Progenitor cell of endocrine pancreas (in vitro differentiated cells): ENCODE measurements around the gene ALKBH2. TPM values are rescaled to one million over a fixed set of nuclear protein-coding genes. Genes with fewer than 3 reads are reported as not detected.

Experiments used
- DNase-seq: peaks from one replicate; pipeline ENCODE4 v3.0.0; 2021; ENCODE audit warnings: low spot score; ENCODE audit not compliant: unreplicated experiment
- H3K27ac Mint-ChIP-seq: 2 replicates; pipeline ENCODE4 v1.8.0; 2021; ENCODE audit warnings: mild to moderate bottlenecking, moderate library complexity, mixed read lengths
- H3K27me3 Mint-ChIP-seq: 2 replicates; pipeline ENCODE4 v1.8.0; 2021; ENCODE audit warnings: mixed read lengths
- H3K36me3 Mint-ChIP-seq: 2 replicates; pipeline ENCODE4 v1.8.0; 2022; ENCODE audit warnings: mixed read lengths; ENCODE audit not compliant: insufficient read depth
- H3K4me1 Mint-ChIP-seq: 2 replicates; pipeline ENCODE4 v1.8.0; 2021; ENCODE audit warnings: low read depth, mixed read lengths
- H3K4me3 Mint-ChIP-seq: 2 replicates; pipeline ENCODE4 v1.8.0; 2021; ENCODE audit warnings: low read depth, mild to moderate bottlenecking, moderate library complexity, mixed read lengths
- H3K9me3 Mint-ChIP-seq: 2 replicates; pipeline ENCODE4 v1.8.0; 2021; ENCODE audit warnings: low read depth, mixed read lengths
- CTCF ChIP-seq: fragments of 200-600 bp; sonication (generic); IDR thresholded peaks from one replicate; pipeline ENCODE4 v1.5.0; 2021; ENCODE audit warnings: antibody characterized with exemption, mild to moderate bottlenecking; ENCODE audit not compliant: unreplicated experiment
- total RNA-seq: library from RNA; stranded (reverse); gene quantifications from 2 replicates; pipeline ENCODE4 v1.2.1, GENCODE V29; 2021

ALKBH2 gene
- total RNA-seq, 1 donor from 2014 or later, result 22.0 TPM

GRCh38 chr12:109113661-109114321, 20.5 kb upstream of the ALKBH2 start:
- Mint-ChIP-seq H3K27ac (peak overlapping the region; percentile 56), H3K36me3 (peaks cover 5% of the 10 kb centered on the region), H3K4me3 (no peak overlapping the region), H3K4me1 (peaks cover 36% of the 10 kb centered on the region), H3K9me3 (no peaks in the 10 kb centered on the region), H3K27me3 (no peaks in the 10 kb centered on the region)
- TF ChIP-seq CTCF, result no peak
- DNase-seq, result no peak

- no peak for TF ChIP-seq CTCF
- H3K4me3 Mint-ChIP-seq, result peak overlapping the region; percentile 19
- DNase-seq, result no peak
- peak overlapping the region; percentile 87 for H3K27ac Mint-ChIP-seq
- peaks cover 7% of the 10 kb centered on the region for H3K36me3 Mint-ChIP-seq
- H3K27me3 Mint-ChIP-seq, result no peaks in the 10 kb centered on the region
- H3K9me3 Mint-ChIP-seq, result no peaks in the 10 kb centered on the region
- H3K4me1 Mint-ChIP-seq, result peaks cover 36% of the 10 kb centered on the region
Observed at GRCh38 chr12:109112720-109113465, 19.6 kb upstream of the ALKBH2 start.

- TF ChIP-seq CTCF, result no peak
- H3K27me3 Mint-ChIP-seq, result no peaks in the 10 kb centered on the region
- H3K4me3 Mint-ChIP-seq, result peak overlapping the region; percentile 53
- H3K4me1 Mint-ChIP-seq, result peaks cover 26% of the 10 kb centered on the region
- H3K9me3 Mint-ChIP-seq, result no peaks in the 10 kb centered on the region
- peak overlapping the region; percentile 94 for H3K27ac Mint-ChIP-seq
- H3K36me3 Mint-ChIP-seq, result peaks cover 13% of the 10 kb centered on the region
- DNase-seq, result peak; percentile 47
Observed at GRCh38 chr12:109110988-109111495, 17.8 kb upstream of the ALKBH2 start.

GRCh38 chr12:109109746-109110350, 16.6 kb upstream of the ALKBH2 start:
- no peaks in the 10 kb centered on the region for H3K27me3 Mint-ChIP-seq
- H3K36me3 Mint-ChIP-seq, result peaks cover 18% of the 10 kb centered on the region
- no peak overlapping the region for H3K27ac Mint-ChIP-seq

More at GRCh38 chr12:109109746-109110350, 16.6 kb upstream of the ALKBH2 start:
- no peak overlapping the region for H3K4me3 Mint-ChIP-seq
- no peak for TF ChIP-seq CTCF
- H3K4me1 Mint-ChIP-seq, result peaks cover 15% of the 10 kb centered on the region
- no peaks in the 10 kb centered on the region for H3K9me3 Mint-ChIP-seq
- no peak for DNase-seq
